ENCODE results near the gene HES7. TPM values are rescaled to one million over a fixed set of nuclear protein-coding genes. Genes with fewer than 3 reads are reported as not detected.

Gene HES7
- total and polyA plus RNA-seq, 2 donors from 2014 or later, result 0.25 TPM; not detected in 1

- H3K4me1 ChIP-seq (ENCODE audit: control insufficient read depth in 2 of 3, insufficient read depth in 2 of 3, low read depth in 1 of 3, low read length in 3 of 3), result peaks cover 0 to 11% (median 5%) of the 10 kb centered on the region in 3 donors
- peak in 1 of 5 donors; percentile 42 for DNase-seq
- TF ChIP-seq CTCF (IDR thresholded peaks at IDR 0.05; ENCODE audit: borderline replicate concordance, extremely low read depth, insufficient read depth), result no peak
- no peak overlapping the region for H3K4me3 ChIP-seq (ENCODE audit: low read length in 3 of 3)
- intact Hi-C loops (cut with DNase I), result no loop called here
- no peak overlapping the region for H3K9ac ChIP-seq (ENCODE audit: low read length in 3 of 3)
- H3K27me3 ChIP-seq (ENCODE audit: control insufficient read depth, insufficient read depth, low read length), result no peaks in the 10 kb centered on the region
- H3K36me3 ChIP-seq (ENCODE audit: control insufficient read depth in 2 of 3, insufficient read depth in 3 of 3, low read length in 3 of 3), result peaks cover 0 to 63% (median 55%) of the 10 kb centered on the region in 3 donors
- H3K9me3 ChIP-seq (ENCODE audit: control insufficient read depth in 2 of 3, insufficient read depth in 1 of 3, low read length in 3 of 3), result no peaks in the 10 kb centered on the region
- no peak for FAIRE-seq
- no peak overlapping the region for H3K27ac ChIP-seq (ENCODE audit: low read depth in 2 of 2, low read length in 2 of 2)
Measured at GRCh38 chr17:8141741-8142140, 17.8 kb upstream of the HES7 start.

GRCh38 chr17:8141045-8141444, 17.1 kb upstream of the HES7 start:
- Histone ChIP-seq H3K27ac (ENCODE audit: low read depth in 2 of 2, low read length in 2 of 2) (no peak overlapping the region), H3K9ac (ENCODE audit: low read length in 3 of 3) (no peak overlapping the region), H3K27me3 (ENCODE audit: control insufficient read depth, insufficient read depth, low read length) (no peaks in the 10 kb centered on the region), H3K4me3 (ENCODE audit: low read length in 3 of 3) (no peak overlapping the region), H3K36me3 (ENCODE audit: control insufficient read depth in 2 of 3, insufficient read depth in 3 of 3, low read length in 3 of 3) (peaks cover 0 to 56% (median 48%) of the 10 kb centered on the region in 3 donors), H3K9me3 (ENCODE audit: control insufficient read depth in 2 of 3, insufficient read depth in 1 of 3, low read length in 3 of 3) (no peaks in the 10 kb centered on the region), H3K4me1 (ENCODE audit: control insufficient read depth in 2 of 3, insufficient read depth in 2 of 3, low read depth in 1 of 3, low read length in 3 of 3) (peaks cover 0 to 11% (median 5%) of the 10 kb centered on the region in 3 donors)
- no peak for TF ChIP-seq CTCF (IDR thresholded peaks at IDR 0.05; ENCODE audit: borderline replicate concordance, extremely low read depth, insufficient read depth)
- peak in 1 of 5 donors; percentile 40 for DNase-seq
- intact Hi-C loops (cut with DNase I), result no loop called here
- FAIRE-seq, result no peak

GRCh38 chr17:8140065-8141029, 16.4 kb upstream of the HES7 start:
- Histone ChIP-seq H3K36me3 (ENCODE audit: control insufficient read depth in 2 of 3, insufficient read depth in 3 of 3, low read length in 3 of 3) (peaks cover 0 to 49% (median 41%) of the 10 kb centered on the region in 3 donors), H3K27ac (ENCODE audit: low read depth in 2 of 2, low read length in 2 of 2) (no peak overlapping the region), H3K9ac (ENCODE audit: low read length in 3 of 3) (no peak overlapping the region), H3K9me3 (ENCODE audit: control insufficient read depth in 2 of 3, insufficient read depth in 1 of 3, low read length in 3 of 3) (no peaks in the 10 kb centered on the region), H3K27me3 (ENCODE audit: control insufficient read depth, insufficient read depth, low read length) (no peaks in the 10 kb centered on the region), H3K4me3 (ENCODE audit: low read length in 3 of 3) (no peak overlapping the region), H3K4me1 (ENCODE audit: control insufficient read depth in 2 of 3, insufficient read depth in 2 of 3, low read depth in 1 of 3, low read length in 3 of 3) (peaks cover 0 to 11% (median 5%) of the 10 kb centered on the region in 3 donors)
- DNase-seq, result peak in 1 of 5 donors; percentile 52
- intact Hi-C loops (cut with DNase I), result no loop called here
- TF ChIP-seq CTCF (IDR thresholded peaks at IDR 0.05; ENCODE audit: borderline replicate concordance, extremely low read depth, insufficient read depth), result no peak
- FAIRE-seq, result no peak

Data from kidney (tissue), 14 donors.